Brain microvascular endothelial cell (primary cell): ENCODE data around the gene PLA2G4A.

Experiments used
- DNase-seq: peaks from one replicate; pipeline ENCODE4 v3.0.0-alpha.2; 2020
- H3K27ac ChIP-seq: fragments of 250-450 bp; sonication (Bioruptor Pico); 2 replicates; pipeline ENCODE4 v1.5.1; 2020; ENCODE audit warnings: mild to moderate bottlenecking, moderate library complexity
- H3K27me3 ChIP-seq: fragments of 250-450 bp; sonication (Bioruptor Pico); replicated peaks from 2 replicates; pipeline ENCODE4 v1.5.1; 2020; ENCODE audit warnings: mild to moderate bottlenecking
- H3K36me3 ChIP-seq: fragments of 250-450 bp; sonication (Bioruptor Pico); replicated peaks from 2 replicates; pipeline ENCODE4 v1.5.1; 2020; ENCODE audit warnings: mild to moderate bottlenecking
- H3K4me3 ChIP-seq: 2 replicates; pipeline ENCODE4 v1.5.1; 2011; ENCODE audit warnings: low read depth, mild to moderate bottlenecking, control low read depth, low read length, moderate library complexity
- in situ Hi-C: cut with HindIII; loops from 2 replicates; pipeline ENCODE4 v1.10.0; 2017; ENCODE audit warnings: low sequenced_read_pairs, low pct_ligation_motif_present
- TF ChIP-seq, protein P1 (sequence below): IDR thresholded peaks from 2 replicates; pipeline ENCODE4 v1.5.1; 2011; ENCODE audit warnings: low read depth, mild to moderate bottlenecking, moderate library complexity, low read length, control low read depth, inconsistent platforms; ENCODE audit errors: missing control alignments

The PLA2G4A gene

DNA sequence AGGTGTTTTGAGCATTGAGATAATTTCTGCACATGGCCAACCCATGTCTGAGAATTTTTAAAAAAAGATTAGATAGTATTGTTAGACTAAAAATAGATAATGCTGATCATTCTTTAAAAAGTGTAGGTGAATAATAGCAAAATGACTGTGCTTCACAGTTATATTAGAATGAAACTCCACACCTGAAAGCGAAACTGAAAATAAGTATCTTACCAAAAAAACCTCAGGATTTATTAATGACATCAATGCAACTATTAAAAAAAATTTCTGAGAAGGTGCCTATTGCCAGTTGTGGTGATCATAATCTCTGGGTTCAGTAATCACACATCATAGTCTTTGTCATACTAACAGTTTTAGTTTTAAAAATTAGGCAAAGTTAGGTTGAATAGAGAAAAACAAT lies 36.5 kb downstream of the PLA2G4A start:
- in situ Hi-C loops = no loop called here

DNA sequence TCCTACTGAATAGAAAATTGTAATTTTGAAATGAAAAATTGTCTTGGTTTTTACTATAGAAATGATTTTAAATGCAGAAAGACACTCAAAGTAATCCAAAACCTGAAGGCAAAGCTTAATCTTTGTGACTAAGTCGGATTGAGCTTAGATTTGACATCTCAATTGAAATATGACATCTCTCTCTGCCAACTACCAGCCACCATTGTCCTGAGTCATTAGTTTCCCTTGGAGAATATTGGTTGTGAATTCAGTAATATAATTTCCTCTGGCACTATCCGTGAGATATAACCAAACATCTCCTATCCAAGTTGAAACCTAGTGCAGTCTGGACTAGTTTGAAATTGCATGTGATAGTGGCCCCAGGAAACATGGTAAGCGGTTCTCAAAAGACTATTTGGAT lies 37.1 kb downstream of the PLA2G4A start:
- no peak overlapping the region for H3K27ac ChIP-seq
- no peak for DNase-seq
- H3K27me3 ChIP-seq = no peaks in the 10 kb centered on the region
- TF ChIP-seq, protein P1, sequence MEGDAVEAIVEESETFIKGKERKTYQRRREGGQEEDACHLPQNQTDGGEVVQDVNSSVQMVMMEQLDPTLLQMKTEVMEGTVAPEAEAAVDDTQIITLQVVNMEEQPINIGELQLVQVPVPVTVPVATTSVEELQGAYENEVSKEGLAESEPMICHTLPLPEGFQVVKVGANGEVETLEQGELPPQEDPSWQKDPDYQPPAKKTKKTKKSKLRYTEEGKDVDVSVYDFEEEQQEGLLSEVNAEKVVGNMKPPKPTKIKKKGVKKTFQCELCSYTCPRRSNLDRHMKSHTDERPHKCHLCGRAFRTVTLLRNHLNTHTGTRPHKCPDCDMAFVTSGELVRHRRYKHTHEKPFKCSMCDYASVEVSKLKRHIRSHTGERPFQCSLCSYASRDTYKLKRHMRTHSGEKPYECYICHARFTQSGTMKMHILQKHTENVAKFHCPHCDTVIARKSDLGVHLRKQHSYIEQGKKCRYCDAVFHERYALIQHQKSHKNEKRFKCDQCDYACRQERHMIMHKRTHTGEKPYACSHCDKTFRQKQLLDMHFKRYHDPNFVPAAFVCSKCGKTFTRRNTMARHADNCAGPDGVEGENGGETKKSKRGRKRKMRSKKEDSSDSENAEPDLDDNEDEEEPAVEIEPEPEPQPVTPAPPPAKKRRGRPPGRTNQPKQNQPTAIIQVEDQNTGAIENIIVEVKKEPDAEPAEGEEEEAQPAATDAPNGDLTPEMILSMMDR = no peak
- no peaks in the 10 kb centered on the region for H3K36me3 ChIP-seq
- H3K4me3 ChIP-seq = no peak overlapping the region
- in situ Hi-C loops = no loop called here

More for the DNA sequence above, 36.5 kb downstream of the PLA2G4A start:
- no peaks in the 10 kb centered on the region for H3K27me3 ChIP-seq
- no peaks in the 10 kb centered on the region for H3K36me3 ChIP-seq
- no peak overlapping the region for H3K4me3 ChIP-seq
- TF ChIP-seq, protein P1 = no peak
- H3K27ac ChIP-seq = no peak overlapping the region
- no peak for DNase-seq

DNA sequence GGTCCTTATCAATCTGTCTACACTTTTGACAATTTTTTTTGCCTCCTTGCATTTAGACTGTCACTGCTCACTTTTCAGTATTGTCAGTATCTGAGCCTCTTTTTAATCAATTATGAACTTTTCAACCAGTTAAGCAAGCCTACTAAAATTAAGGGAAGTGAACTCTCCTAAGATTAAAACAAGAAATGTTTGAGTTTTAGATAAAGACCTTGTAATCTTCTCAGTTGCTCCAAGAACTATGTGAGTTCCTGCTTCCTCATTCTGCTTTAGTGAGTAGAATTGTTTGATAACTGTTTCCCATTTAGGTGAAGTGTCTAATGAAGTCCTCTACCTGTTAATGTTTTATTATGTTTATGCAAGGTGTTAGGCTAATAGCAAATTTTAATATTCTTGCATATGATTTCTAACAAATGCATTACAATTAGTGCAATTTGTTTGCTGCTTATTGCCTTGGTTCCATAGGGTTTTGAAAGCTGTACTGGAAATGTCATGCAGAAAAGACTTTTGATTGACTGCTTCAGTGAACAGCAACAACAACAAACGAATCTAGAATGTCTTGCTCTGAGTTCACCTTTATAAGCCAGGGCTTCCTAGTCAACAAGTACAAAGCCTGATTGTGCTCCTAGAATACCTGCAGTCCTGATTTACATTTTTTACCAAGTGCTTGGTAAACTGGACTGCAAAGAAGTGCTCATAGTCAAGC lies 40.9 kb downstream of the PLA2G4A start:
- H3K4me3 ChIP-seq = no peak overlapping the region
- no peak for DNase-seq
- in situ Hi-C loops = no loop called here
- no peak overlapping the region for H3K27ac ChIP-seq
- no peaks in the 10 kb centered on the region for H3K27me3 ChIP-seq
- no peaks in the 10 kb centered on the region for H3K36me3 ChIP-seq
- TF ChIP-seq, protein P1 = no peak

DNA sequence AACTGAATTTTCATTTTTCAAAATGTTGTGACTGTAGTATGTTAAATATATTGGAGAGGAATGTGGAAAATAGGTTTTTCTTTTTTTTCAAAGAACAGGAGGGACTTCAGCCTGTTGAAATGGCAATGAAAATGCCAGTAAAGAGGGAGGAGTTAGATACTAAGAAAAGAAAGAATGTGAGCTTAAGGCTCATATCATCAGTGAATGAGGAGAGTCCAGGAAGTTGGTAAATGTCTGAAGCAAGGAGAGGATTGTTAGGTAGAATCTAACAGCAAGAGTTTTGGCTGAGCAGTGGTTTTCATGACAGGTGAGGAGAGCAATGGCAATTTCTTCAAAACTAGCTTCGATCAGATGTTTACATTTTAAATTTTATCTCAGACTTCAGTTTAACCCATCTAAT lies 43.0 kb downstream of the PLA2G4A start:
- H3K27me3 ChIP-seq = no peaks in the 10 kb centered on the region
- H3K4me3 ChIP-seq = no peak overlapping the region
- DNase-seq = no peak
- in situ Hi-C loops = no loop called here
- TF ChIP-seq, protein P1 = no peak
- no peaks in the 10 kb centered on the region for H3K36me3 ChIP-seq
- H3K27ac ChIP-seq = no peak overlapping the region

DNA sequence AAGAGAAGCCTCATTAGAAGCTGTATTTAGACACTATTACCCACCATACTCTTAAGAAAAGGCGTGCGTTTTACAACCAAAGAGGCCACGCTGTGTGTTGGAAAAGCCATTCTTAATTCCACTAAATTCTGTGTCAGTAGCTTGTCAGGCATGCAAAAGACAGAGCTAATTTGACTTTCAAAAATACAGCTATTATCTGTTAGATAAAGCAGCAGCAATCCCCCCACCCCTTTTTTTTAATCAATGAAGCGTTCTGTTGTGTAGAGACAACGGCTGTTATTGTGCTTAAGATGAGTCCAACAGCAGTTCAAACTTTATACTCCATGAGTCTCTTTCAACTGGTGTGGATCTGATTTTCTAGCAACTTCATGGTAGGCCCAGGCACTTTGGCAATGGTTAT lies 43.5 kb downstream of the PLA2G4A start:
- no peaks in the 10 kb centered on the region for H3K27me3 ChIP-seq
- H3K27ac ChIP-seq = no peak overlapping the region
- no peak overlapping the region for H3K4me3 ChIP-seq
- DNase-seq = no peak
- TF ChIP-seq, protein P1 = no peak
- H3K36me3 ChIP-seq = no peaks in the 10 kb centered on the region
- in situ Hi-C loops = no loop called here

DNA sequence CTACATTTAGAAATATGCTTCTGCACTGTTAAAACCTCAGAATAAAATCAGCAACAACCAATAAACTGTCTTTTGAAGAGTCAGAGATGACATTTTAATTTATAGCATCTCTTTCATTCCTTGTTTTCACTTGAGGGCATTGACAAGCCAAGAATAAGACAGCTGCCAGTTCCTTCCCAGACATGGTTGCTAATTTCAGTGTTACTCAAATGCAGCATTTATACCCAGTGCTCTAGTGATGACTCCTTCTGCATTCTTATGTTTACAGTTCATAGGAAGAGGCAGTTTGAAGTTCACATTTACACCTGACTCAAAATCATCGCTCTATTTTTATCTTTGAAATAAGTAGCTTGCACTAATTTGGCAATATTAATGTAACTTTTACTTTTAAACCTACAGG lies 44.9 kb downstream of the PLA2G4A start:
- in situ Hi-C loops = no loop called here
- Histone ChIP-seq H3K27me3 (no peaks in the 10 kb centered on the region), H3K27ac (no peak overlapping the region), H3K36me3 (no peaks in the 10 kb centered on the region), H3K4me3 (no peak overlapping the region)
- TF ChIP-seq, protein P1 = no peak
- DNase-seq = no peak
